SK-N-SH (cell line): ENCODE data around the gene RPUSD3.

ENCODE experiments used
- FOXJ3 ChIP-seq: sonication (generic); formaldehyde crosslinking; IDR thresholded peaks from 2 replicates; pipeline ENCODE4 v1.5.1; 2020; ENCODE audit warnings: mild to moderate bottlenecking, missing genetic modification reagents
- GABPA ChIP-seq: IDR thresholded peaks from 2 replicates; pipeline ENCODE4 v1.4.0; 2012; ENCODE audit warnings: low read depth, mild to moderate bottlenecking
- MXI1 ChIP-seq: IDR thresholded peaks from 2 replicates; pipeline ENCODE4 v1.6.1; 2012; ENCODE audit warnings: mild to moderate bottlenecking, low read depth, low read length, improper control_type of control experiment
- NFIC ChIP-seq: IDR thresholded peaks from 2 replicates; pipeline ENCODE4 v1.4.0; 2012; ENCODE audit warnings: borderline replicate concordance
- POLR2AphosphoS5 ChIP-seq: IDR thresholded peaks from 2 replicates; pipeline ENCODE4 v1.6.1; 2012; ENCODE audit warnings: low read depth, low read length
- SIN3A ChIP-seq: IDR thresholded peaks from 2 replicates; pipeline ENCODE4 v1.6.1; 2012; ENCODE audit warnings: low read depth, mild to moderate bottlenecking, low read length, moderate library complexity, borderline replicate concordance
- SMC3 ChIP-seq: IDR thresholded peaks from 2 replicates; pipeline ENCODE4 v1.6.1; 2012; ENCODE audit warnings: low read depth, low read length, improper control_type of control experiment
- YY1 ChIP-seq: IDR thresholded peaks from 2 replicates; pipeline ENCODE4 v1.4.0; 2012; ENCODE audit warnings: low read depth, mild to moderate bottlenecking
- TF ChIP-seq, protein P1 (sequence below): fragments of 200-600 bp; sonication (generic); IDR thresholded peaks from 2 replicates; pipeline ENCODE4 v1.6.1; 2017; ENCODE audit warnings: antibody characterized with exemption, mild to moderate bottlenecking, moderate library complexity
- TF ChIP-seq, protein P2 (sequence below): IDR thresholded peaks from 2 replicates; pipeline ENCODE4 v1.4.0; 2012; ENCODE audit warnings: low read depth, borderline replicate concordance
- TF ChIP-seq, protein P3 (sequence below): IDR thresholded peaks from 2 replicates; pipeline ENCODE4 v1.4.0; 2012; ENCODE audit warnings: low read depth
- TF ChIP-seq, protein P4 (sequence below): IDR thresholded peaks from 2 replicates; pipeline ENCODE4 v1.6.1; 2012; ENCODE audit warnings: mild to moderate bottlenecking, low read depth, low read length, moderate library complexity
- TF ChIP-seq, protein P5 (sequence below): IDR thresholded peaks from 2 replicates; pipeline ENCODE4; 2012

DNA sequence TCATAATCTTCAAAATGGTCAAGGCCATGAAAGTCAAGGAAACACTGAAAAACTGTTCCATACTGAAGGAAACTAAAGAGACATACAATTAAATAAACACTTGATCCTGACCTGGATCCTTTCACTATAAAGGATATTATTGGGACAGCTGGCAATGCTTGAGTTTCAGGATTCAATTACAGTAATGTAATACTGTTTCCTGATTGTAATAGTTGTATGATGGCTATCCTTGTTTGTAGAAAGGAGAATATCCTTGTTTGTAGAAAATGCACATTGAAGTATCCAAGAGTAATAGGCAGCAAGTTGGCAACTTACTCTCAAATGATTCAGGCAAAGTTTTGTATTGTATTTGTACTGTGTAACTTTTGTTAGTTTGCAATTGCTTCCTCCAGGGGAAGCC lies 31.6 kb upstream of the RPUSD3 start:
- TF ChIP-seq SIN3A (no peak), POLR2AphosphoS5 (no peak), GABPA (no peak), SMC3 (no peak), MXI1 (no peak), YY1 (no peak), FOXJ3 (CRISPR knock-in tag) (no peak), NFIC (no peak)
- TF ChIP-seq, protein P1, sequence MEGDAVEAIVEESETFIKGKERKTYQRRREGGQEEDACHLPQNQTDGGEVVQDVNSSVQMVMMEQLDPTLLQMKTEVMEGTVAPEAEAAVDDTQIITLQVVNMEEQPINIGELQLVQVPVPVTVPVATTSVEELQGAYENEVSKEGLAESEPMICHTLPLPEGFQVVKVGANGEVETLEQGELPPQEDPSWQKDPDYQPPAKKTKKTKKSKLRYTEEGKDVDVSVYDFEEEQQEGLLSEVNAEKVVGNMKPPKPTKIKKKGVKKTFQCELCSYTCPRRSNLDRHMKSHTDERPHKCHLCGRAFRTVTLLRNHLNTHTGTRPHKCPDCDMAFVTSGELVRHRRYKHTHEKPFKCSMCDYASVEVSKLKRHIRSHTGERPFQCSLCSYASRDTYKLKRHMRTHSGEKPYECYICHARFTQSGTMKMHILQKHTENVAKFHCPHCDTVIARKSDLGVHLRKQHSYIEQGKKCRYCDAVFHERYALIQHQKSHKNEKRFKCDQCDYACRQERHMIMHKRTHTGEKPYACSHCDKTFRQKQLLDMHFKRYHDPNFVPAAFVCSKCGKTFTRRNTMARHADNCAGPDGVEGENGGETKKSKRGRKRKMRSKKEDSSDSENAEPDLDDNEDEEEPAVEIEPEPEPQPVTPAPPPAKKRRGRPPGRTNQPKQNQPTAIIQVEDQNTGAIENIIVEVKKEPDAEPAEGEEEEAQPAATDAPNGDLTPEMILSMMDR, result no peak
- TF ChIP-seq, protein P2, sequence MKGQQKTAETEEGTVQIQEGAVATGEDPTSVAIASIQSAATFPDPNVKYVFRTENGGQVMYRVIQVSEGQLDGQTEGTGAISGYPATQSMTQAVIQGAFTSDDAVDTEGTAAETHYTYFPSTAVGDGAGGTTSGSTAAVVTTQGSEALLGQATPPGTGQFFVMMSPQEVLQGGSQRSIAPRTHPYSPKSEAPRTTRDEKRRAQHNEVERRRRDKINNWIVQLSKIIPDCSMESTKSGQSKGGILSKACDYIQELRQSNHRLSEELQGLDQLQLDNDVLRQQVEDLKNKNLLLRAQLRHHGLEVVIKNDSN, result no peak
- TF ChIP-seq, protein P3, sequence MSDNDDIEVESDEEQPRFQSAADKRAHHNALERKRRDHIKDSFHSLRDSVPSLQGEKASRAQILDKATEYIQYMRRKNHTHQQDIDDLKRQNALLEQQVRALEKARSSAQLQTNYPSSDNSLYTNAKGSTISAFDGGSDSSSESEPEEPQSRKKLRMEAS, result no peak
- TF ChIP-seq, protein P4, sequence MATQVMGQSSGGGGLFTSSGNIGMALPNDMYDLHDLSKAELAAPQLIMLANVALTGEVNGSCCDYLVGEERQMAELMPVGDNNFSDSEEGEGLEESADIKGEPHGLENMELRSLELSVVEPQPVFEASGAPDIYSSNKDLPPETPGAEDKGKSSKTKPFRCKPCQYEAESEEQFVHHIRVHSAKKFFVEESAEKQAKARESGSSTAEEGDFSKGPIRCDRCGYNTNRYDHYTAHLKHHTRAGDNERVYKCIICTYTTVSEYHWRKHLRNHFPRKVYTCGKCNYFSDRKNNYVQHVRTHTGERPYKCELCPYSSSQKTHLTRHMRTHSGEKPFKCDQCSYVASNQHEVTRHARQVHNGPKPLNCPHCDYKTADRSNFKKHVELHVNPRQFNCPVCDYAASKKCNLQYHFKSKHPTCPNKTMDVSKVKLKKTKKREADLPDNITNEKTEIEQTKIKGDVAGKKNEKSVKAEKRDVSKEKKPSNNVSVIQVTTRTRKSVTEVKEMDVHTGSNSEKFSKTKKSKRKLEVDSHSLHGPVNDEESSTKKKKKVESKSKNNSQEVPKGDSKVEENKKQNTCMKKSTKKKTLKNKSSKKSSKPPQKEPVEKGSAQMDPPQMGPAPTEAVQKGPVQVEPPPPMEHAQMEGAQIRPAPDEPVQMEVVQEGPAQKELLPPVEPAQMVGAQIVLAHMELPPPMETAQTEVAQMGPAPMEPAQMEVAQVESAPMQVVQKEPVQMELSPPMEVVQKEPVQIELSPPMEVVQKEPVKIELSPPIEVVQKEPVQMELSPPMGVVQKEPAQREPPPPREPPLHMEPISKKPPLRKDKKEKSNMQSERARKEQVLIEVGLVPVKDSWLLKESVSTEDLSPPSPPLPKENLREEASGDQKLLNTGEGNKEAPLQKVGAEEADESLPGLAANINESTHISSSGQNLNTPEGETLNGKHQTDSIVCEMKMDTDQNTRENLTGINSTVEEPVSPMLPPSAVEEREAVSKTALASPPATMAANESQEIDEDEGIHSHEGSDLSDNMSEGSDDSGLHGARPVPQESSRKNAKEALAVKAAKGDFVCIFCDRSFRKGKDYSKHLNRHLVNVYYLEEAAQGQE, result no peak
- TF ChIP-seq, protein P5, sequence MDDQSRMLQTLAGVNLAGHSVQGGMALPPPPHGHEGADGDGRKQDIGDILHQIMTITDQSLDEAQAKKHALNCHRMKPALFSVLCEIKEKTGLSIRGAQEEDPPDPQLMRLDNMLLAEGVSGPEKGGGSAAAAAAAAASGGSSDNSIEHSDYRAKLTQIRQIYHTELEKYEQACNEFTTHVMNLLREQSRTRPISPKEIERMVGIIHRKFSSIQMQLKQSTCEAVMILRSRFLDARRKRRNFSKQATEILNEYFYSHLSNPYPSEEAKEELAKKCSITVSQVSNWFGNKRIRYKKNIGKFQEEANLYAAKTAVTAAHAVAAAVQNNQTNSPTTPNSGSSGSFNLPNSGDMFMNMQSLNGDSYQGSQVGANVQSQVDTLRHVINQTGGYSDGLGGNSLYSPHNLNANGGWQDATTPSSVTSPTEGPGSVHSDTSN, result no peak
